Lung (tissue), 12 donors: ENCODE data around the gene ZNF41. TPM values are rescaled to one million over a fixed set of nuclear protein-coding genes. Genes with fewer than 3 reads are reported as not detected.

Experiments
- ATAC-seq: fragments of 200-7000 bp; cut with Tn5 transposase; one replicate; pipeline ENCODE4 v1.9.1; 2020; ENCODE audit warnings: moderate number of reproducible peaks; ENCODE audit not compliant: insufficient read depth, low FRiP score
- DNase-seq, 3 donors: peaks; one replicate each; pipeline ENCODE4 v3.0.0-alpha.2; 2013 to 2017
- H3K27ac ChIP-seq, 2 donors: one replicate each; pipeline ENCODE4 v1.5.1; 2013; ENCODE audit warnings: mild to moderate bottlenecking in 2 of 2, moderate library complexity in 2 of 2, control low read depth in 1 of 2, inconsistent platforms in 1 of 2, low read depth in 1 of 2, low read length in 1 of 2
- H3K27me3 ChIP-seq, 3 donors: one replicate each; pipeline ENCODE4 v1.5.1; 2013; ENCODE audit warnings: low read length in 2 of 3; ENCODE audit not compliant: control insufficient read depth in 3 of 3, insufficient read depth in 3 of 3
- H3K36me3 ChIP-seq, 4 donors: one replicate each; pipeline ENCODE4 v1.5.1; 2013; ENCODE audit warnings: low read length in 4 of 4, mild to moderate bottlenecking in 1 of 4, moderate library complexity in 1 of 4; ENCODE audit not compliant: control insufficient read depth in 4 of 4, insufficient read depth in 4 of 4
- H3K4me1 ChIP-seq, 5 donors: one replicate each; pipeline ENCODE4 v1.5.1; 2013; ENCODE audit warnings: low read length in 5 of 5, mild to moderate bottlenecking in 2 of 5, moderate library complexity in 1 of 5; ENCODE audit not compliant: control insufficient read depth in 5 of 5, insufficient read depth in 5 of 5
- H3K4me3 ChIP-seq: one replicate; pipeline ENCODE4 v1.5.1; 2013; ENCODE audit warnings: mild to moderate bottlenecking, control low read depth, moderate library complexity
- H3K9ac ChIP-seq, 2 donors: one replicate each; pipeline ENCODE4 v1.5.1; 2013; ENCODE audit warnings: low read length in 2 of 2, control low read depth in 1 of 2; ENCODE audit not compliant: insufficient read depth in 1 of 2
- H3K9me3 ChIP-seq, 4 donors: one replicate each; pipeline ENCODE4 v1.5.1; 2013; ENCODE audit warnings: low read length in 3 of 4, mild to moderate bottlenecking in 1 of 4, moderate library complexity in 1 of 4; ENCODE audit not compliant: control insufficient read depth in 4 of 4, insufficient read depth in 3 of 4
- CTCF ChIP-seq: IDR thresholded peaks from 2 replicates; pipeline ENCODE4 v1.5.1; 2012; ENCODE audit warnings: mild to moderate bottlenecking; ENCODE audit errors: control extremely low read depth, extremely low read depth
- WGBS, 2 donors: extraction: QIAGEN DNeasy Blood & Tissue Kit; methylation state at CpG; one replicate each; pipeline ENCODE4 v1.1.7; 2013; 5-methylcytosine and 5-hydroxymethylcytosine counted together
- polyA plus RNA-seq, 2 donors: library from polyadenylated mRNA; stranded (reverse); fragments of 200-250 nt; gene quantifications; one replicate each; pipeline ENCODE4 v1.2.1, GENCODE V29; 2013
- total RNA-seq, 2 donors: library from RNA; depleted of rRNA in 1 of 2; stranded (reverse); fragments of >200 nt in 1 of 2; gene quantifications; one replicate each; pipeline ENCODE4 v1.2.1, GENCODE V29; 2014 to 2021
- donor health status: control.
- donor health status: control.
- donor health status: Bipolar disorder and iron deficiency.
- donor health status: healthy.
- donor health status: DM: yes; HTN: yes; CAD: no.

ZNF41 gene
- total and polyA plus RNA-seq, 4 donors = 2.0 to 12.0 (median 6.9) TPM

- no peak for TF ChIP-seq CTCF
- Histone ChIP-seq H3K27ac (no peak overlapping the region), H3K4me3 (no peak overlapping the region), H3K36me3 (no peaks in the 10 kb centered on the region), H3K9me3 (no peaks in the 10 kb centered on the region), H3K4me1 (no peaks in the 10 kb centered on the region), H3K9ac (no peak overlapping the region), H3K27me3 (peaks cover 0 to 2% (median 0%) of the 10 kb centered on the region in 3 donors)
- 30 to 65% methylated on average over 2 of the region's 2 CpGs for WGBS, 2 donors
- ATAC-seq (no peak), DNase-seq (no peak)
Observed at GRCh38 chrX:47507153-47507867, 24.3 kb upstream of the ZNF41 start.

- ATAC-seq = no peak
- TF ChIP-seq CTCF = no peak
- WGBS, 2 donors = 72 to 86% methylated on average over 5 of the region's 5 CpGs
Observed at GRCh38 chrX:47503151-47503550, 20.1 kb upstream of the ZNF41 start.

GRCh38 chrX:47502316-47503125, 19.5 kb upstream of the ZNF41 start:
- DNase-seq (peak in 1 of 3 donors; percentile 13), ATAC-seq (peak; percentile 6)
- Histone ChIP-seq H3K4me1 (peaks cover 0 to 6% (median 0%) of the 10 kb centered on the region in 5 donors), H3K9me3 (no peaks in the 10 kb centered on the region), H3K9ac (no peak overlapping the region), H3K27ac (no peak overlapping the region), H3K27me3 (peaks cover 0 to 2% (median 0%) of the 10 kb centered on the region in 3 donors), H3K4me3 (no peak overlapping the region), H3K36me3 (no peaks in the 10 kb centered on the region)
- WGBS, 2 donors = 72 to 86% methylated on average over 7 of the region's 7 CpGs
- TF ChIP-seq CTCF = no peak

More at GRCh38 chrX:47503151-47503550, 20.1 kb upstream of the ZNF41 start:
- Histone ChIP-seq H3K27me3 (peaks cover 0 to 2% (median 0%) of the 10 kb centered on the region in 3 donors), H3K9me3 (no peaks in the 10 kb centered on the region), H3K36me3 (no peaks in the 10 kb centered on the region), H3K27ac (no peak overlapping the region), H3K4me1 (peaks cover 0 to 6% (median 0%) of the 10 kb centered on the region in 5 donors), H3K9ac (no peak overlapping the region), H3K4me3 (no peak overlapping the region)
- no peak for DNase-seq
